Retinal pigment epithelial cell (primary cell): Measurements from ENCODE around the gene TAF1B.
"Not testable (repeated sequence)": the region's sequence is repeated elsewhere in the genome, so short reads cannot be mapped to it uniquely, and the experiment has no call there.

Source experiments
- DNase-seq: peaks from one replicate; pipeline ENCODE4 v3.0.0-alpha.2; 2010; ENCODE audit warnings: low read depth
- H3K4me3 ChIP-seq: 2 replicates; pipeline ENCODE4 v1.5.1; 2011; ENCODE audit warnings: mild to moderate bottlenecking, low read length, control low read depth, moderate library complexity
- TF ChIP-seq, protein P1 (sequence below): conservative IDR thresholded peaks from 2 replicates; pipeline ENCODE4 v1.5.1; 2011; ENCODE audit warnings: low read depth, low read length, control low read depth, inconsistent platforms

The TAF1B gene

DNA sequence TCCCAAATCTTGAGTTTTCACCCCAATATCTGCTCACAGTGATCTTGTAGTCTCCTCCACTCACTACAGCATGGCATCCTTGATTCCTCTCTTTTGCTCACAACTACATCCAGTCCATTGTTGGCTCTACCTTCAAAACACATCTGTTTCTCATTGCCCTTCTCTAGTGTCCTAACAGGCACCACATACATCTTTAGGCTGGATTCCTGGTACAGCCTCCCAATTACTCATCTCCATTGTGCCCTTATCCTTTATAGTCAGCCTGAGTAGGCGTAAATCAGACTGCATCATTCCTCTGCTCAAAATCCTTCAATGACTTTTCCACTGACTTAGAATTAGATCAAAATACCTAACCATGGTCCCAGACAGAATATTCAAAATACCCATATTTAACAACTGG lies 10.7 kb upstream of the TAF1B start:
- TF ChIP-seq, protein P1, sequence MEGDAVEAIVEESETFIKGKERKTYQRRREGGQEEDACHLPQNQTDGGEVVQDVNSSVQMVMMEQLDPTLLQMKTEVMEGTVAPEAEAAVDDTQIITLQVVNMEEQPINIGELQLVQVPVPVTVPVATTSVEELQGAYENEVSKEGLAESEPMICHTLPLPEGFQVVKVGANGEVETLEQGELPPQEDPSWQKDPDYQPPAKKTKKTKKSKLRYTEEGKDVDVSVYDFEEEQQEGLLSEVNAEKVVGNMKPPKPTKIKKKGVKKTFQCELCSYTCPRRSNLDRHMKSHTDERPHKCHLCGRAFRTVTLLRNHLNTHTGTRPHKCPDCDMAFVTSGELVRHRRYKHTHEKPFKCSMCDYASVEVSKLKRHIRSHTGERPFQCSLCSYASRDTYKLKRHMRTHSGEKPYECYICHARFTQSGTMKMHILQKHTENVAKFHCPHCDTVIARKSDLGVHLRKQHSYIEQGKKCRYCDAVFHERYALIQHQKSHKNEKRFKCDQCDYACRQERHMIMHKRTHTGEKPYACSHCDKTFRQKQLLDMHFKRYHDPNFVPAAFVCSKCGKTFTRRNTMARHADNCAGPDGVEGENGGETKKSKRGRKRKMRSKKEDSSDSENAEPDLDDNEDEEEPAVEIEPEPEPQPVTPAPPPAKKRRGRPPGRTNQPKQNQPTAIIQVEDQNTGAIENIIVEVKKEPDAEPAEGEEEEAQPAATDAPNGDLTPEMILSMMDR = no peak
- no peak for DNase-seq
- H3K4me3 ChIP-seq = no peak overlapping the region

DNA sequence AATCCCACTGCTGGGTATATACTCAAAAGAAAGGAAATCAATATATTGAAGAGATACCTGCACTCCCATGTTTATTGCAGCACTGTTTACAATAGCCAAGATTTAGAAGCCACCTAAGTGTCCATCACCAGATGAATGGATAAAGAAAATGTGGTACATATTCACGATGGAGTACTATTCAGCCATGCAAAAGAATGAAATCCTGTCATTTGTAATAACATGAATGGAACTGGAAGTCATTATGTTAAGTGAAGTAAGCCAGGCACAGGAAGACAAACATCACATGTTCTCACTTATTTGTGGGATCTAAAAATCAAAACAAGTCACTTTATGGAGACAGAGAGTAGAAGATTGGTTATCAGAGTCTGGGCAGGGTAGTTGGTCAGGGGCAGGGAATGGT lies 8.2 kb upstream of the TAF1B start:
- H3K4me3 ChIP-seq, DNase-seq: not testable (repeated sequence)

DNA sequence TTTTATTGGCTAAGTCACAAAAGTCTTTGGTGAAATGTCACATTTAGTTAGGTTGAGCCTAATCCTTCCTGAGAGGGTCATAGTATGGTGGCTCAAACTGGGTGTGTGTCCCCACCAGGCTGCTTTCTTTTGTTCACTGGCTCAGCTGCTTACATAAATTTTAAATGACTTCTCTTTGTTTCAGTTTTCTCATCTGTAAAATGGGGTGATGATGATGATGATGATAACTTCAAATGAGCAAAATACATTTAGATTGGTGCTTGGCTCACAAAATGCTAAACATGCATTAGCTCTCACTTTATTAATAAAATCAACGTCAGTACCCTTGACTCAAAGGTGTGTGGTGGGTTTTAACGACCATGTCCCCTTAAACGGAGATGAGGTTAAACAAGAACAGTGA lies 7.2 kb upstream of the TAF1B start:
- no peak overlapping the region for H3K4me3 ChIP-seq
- TF ChIP-seq, protein P1 = no peak
- no peak for DNase-seq

DNA sequence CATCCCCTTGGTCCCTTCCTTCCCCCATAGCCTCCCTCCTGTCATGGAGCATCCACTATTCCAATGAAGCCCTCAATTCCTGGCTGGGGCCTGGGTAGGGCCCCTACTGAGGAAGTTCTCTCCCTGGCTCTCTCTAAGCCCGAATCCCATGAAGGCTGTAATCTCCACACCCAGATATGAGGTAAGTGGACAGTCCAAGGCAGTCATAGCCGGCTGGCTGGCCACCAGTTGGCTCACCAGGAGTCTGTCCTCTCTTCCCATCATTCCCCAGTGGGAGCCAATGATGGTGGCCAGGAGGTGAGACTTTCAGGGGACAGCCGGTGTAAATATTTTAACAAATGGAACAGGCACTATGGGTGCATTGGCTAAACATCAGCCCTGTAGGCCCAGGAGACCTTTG lies 6.8 kb upstream of the TAF1B start:
- TF ChIP-seq, protein P1 = no peak
- no peak for DNase-seq
- H3K4me3 ChIP-seq = no peak overlapping the region

DNA sequence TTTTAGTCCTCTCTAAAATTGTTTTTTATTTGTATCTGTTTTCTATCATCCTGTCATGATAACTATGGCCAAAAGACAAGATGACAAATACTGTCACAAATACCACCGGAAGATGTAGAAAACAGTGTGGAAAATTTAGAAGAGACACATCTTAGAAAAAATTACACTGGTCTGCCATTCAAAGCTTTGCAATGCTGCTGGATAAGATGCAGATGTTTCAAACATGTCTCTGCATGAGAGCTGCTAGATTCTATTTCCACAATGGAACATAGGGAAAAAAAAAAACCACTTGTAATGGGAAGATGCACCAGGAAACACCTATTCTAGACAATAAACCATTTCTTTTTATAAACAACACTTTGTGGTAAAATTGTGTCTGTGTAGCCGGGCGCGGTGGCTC lies 5.8 kb upstream of the TAF1B start:
- DNase-seq = no peak
- TF ChIP-seq, protein P1 = no peak
- H3K4me3 ChIP-seq = no peak overlapping the region

DNA sequence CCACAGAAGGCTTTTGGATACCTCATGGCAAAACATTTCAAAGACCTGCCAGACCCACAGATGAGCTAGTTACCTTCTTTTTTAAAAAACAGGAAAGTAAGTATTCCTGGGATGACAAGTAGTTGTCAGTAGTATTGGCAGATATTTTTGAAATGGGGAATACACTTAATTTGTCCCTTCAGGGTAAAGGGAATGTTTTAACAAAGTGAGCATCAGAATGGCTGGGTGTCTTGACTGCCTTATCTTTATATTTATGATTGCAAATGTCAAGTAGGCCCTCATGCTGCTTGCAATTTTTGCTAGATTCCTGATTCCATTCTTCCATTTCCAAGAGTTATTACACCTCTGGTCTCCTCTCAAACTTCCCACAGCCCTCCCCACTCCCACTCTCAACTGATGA lies 4.9 kb upstream of the TAF1B start:
- no peak overlapping the region for H3K4me3 ChIP-seq
- TF ChIP-seq, protein P1 = no peak
- no peak for DNase-seq

DNA sequence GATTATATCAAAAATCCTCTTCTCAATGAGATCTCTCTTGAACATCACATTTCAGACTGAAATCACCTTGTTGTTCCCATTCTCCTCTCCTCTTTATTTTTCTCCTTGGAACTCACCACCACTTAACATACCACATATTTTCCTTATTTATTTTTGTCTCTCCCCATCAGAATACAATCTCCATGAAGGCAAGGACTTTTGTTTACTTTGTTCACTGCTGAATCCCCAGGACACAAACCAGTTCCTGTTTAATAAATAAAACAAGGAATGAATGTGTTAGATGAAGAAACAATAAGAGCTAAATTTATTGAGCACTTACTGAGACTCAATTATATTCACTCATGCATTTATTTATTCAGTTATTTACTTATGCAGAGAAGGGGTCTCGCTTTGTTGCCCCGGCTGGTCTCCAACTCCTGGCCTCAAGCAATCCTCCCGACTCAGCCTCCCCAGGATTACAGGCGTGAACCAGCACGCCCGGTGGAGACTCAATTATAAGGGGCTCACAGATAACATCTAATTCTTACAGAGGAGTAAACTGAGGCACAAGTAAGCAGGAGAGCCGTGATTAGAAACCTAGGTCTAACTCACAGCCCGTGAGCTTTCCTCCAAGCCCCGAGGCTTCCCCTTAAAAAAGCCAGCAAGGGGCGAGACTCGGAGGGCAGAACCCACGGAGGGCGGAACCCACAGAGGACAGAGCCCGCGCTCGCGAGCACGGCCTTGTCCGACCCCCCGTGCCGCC lies 616 bp upstream of the TAF1B start:
- no peak for DNase-seq
- H3K4me3 ChIP-seq = peak overlapping the region; percentile 90
- TF ChIP-seq, protein P1 = no peak
